H1 (cell line): Measurements from ENCODE around the gene RGCC. TPM values are rescaled to one million over a fixed set of nuclear protein-coding genes. Genes with fewer than 3 reads are reported as not detected.

Source experiments
- CTCF ChIA-PET: fragments of 300-600 bp; sonication (Branson Sonifier 250); formaldehyde crosslinking; loops from one replicate; lab custom pipeline; 2021; ENCODE audit not compliant: partially characterized antibody; lab: Charles Lee
- POLR2A ChIA-PET: fragments of 300-600 bp; sonication (Branson Sonifier 250); formaldehyde crosslinking; loops from one replicate; lab custom pipeline; 2021; ENCODE audit warnings: inconsistent platforms; ENCODE audit not compliant: partially characterized antibody; lab: Charles Lee
- DNase-seq, 2 experiments: peaks; one replicate each; pipeline versions ENCODE4 v3.0.0 to v3.0.0-alpha.2; 2010 to 2022; ENCODE audit warnings: low spot score in 2 of 2, low read depth in 1 of 2, mixed read lengths in 1 of 2
- FAIRE-seq: peaks from 2 replicates; lab custom pipeline; 2011; peaks lifted over from hg19 to GRCh38; lab: Jason Lieb, UNC
- H2AFZ ChIP-seq: 2 replicates; pipeline ENCODE4 v1.8.1; 2012; ENCODE audit warnings: low read length, inconsistent platforms
- H2AK5ac ChIP-seq: 2 replicates; pipeline ENCODE4 v1.6.1; 2013; ENCODE audit warnings: low read depth, low read length
- H2BK120ac ChIP-seq: replicated peaks from 2 replicates; pipeline ENCODE3; 2013; ENCODE audit warnings: low read depth, low read length, inconsistent platforms
- H2BK12ac ChIP-seq: 2 replicates; pipeline ENCODE4 v1.6.1; 2013; ENCODE audit warnings: low read depth, low read length
- H2BK15ac ChIP-seq: 2 replicates; pipeline ENCODE4 v1.6.1; 2013; ENCODE audit warnings: low read length
- H2BK20ac ChIP-seq: 2 replicates; pipeline ENCODE4 v1.6.1; 2013; ENCODE audit warnings: low read length
- H2BK5ac ChIP-seq: 2 replicates; pipeline ENCODE4 v1.6.1; 2013; ENCODE audit warnings: low read depth, low read length
- H3K14ac ChIP-seq: 2 replicates; pipeline ENCODE4 v1.6.1; 2013; ENCODE audit warnings: inconsistent platforms; ENCODE audit not compliant: insufficient read length
- H3K18ac ChIP-seq: 2 replicates; pipeline ENCODE4 v1.6.1; 2013; ENCODE audit warnings: low read length; ENCODE audit errors: extremely low read depth
- H3K23ac ChIP-seq: 2 replicates; pipeline ENCODE4 v1.6.1; 2013; ENCODE audit warnings: inconsistent platforms; ENCODE audit not compliant: insufficient read length
- H3K23me2 ChIP-seq: 2 replicates; pipeline ENCODE4 v1.6.1; 2013; ENCODE audit warnings: low read depth, low read length
- H3K27ac ChIP-seq: 2 replicates; pipeline ENCODE4 v1.6.1; 2011; ENCODE audit warnings: low read depth, low read length, inconsistent platforms
- H3K27me3 ChIP-seq, 4 experiments: replicated peaks in 1 of 4; 1 replicate in 1 of 4; 2 replicates in 3 of 4; pipeline versions ENCODE4 v1.6.1 to v1.8.1; 2011 to 2013; ENCODE audit warnings: low read length in 3 of 4, mild to moderate bottlenecking in 3 of 4, inconsistent platforms in 2 of 4, mixed read lengths in 2 of 4, moderate library complexity in 1 of 4; ENCODE audit not compliant: control insufficient read depth in 3 of 4, insufficient read depth in 3 of 4; ENCODE audit errors: extremely low read depth in 1 of 4
- H3K36me3 ChIP-seq, 4 experiments: 2 replicates each; pipeline versions ENCODE4 v1.6.1 to v1.8.1; 2011 to 2013; ENCODE audit warnings: mild to moderate bottlenecking in 4 of 4, low read length in 3 of 4, moderate library complexity in 2 of 4, control low read depth in 1 of 4, inconsistent platforms in 1 of 4; ENCODE audit not compliant: insufficient read depth in 4 of 4, control insufficient read depth in 2 of 4
- H3K4ac ChIP-seq: replicated peaks from 2 replicates; pipeline ENCODE3; 2013; ENCODE audit warnings: low read length, low read depth, mixed read lengths, inconsistent platforms; ENCODE audit not compliant: insufficient read length
- H3K4me1 ChIP-seq, 4 experiments: replicated peaks in 1 of 4; 1 replicate in 1 of 4; 2 replicates in 3 of 4; pipeline versions ENCODE4 v1.6.1 to v1.8.1; 2011 to 2013; ENCODE audit warnings: low read length in 3 of 4, inconsistent platforms in 2 of 4, mixed read lengths in 1 of 4; ENCODE audit not compliant: insufficient read depth in 4 of 4, control insufficient read depth in 3 of 4
- H3K4me2 ChIP-seq, 2 experiments: 2 replicates each; pipeline versions ENCODE4 v1.6.1 to v1.8.1; 2011 to 2013; ENCODE audit warnings: low read depth in 2 of 2, low read length in 2 of 2, control low read depth in 1 of 2, inconsistent platforms in 1 of 2, mild to moderate bottlenecking in 1 of 2; ENCODE audit not compliant: insufficient read depth in 1 of 2
- H3K4me3 ChIP-seq, 4 experiments: fragments of 200-600, 300-600 bp in 1 of 4; sonication (generic), shearing (Covaris generic), sonication (Bioruptor Twin) in 1 of 4; 2 replicates each; pipeline versions ENCODE4 v1.5.1 to v1.8.1; 2011 to 2016; ENCODE audit warnings: low read length in 4 of 4, low read depth in 3 of 4, control low read depth in 2 of 4, inconsistent platforms in 2 of 4, mild to moderate bottlenecking in 2 of 4, mixed read lengths in 1 of 4, moderate library complexity in 1 of 4; ENCODE audit not compliant: insufficient read depth in 2 of 4; ENCODE audit errors: extremely low read depth in 1 of 4
- H3K56ac ChIP-seq: replicated peaks from 2 replicates; pipeline ENCODE3; 2013; ENCODE audit warnings: low read depth, mild to moderate bottlenecking, mixed read lengths, low read length, inconsistent platforms; ENCODE audit not compliant: insufficient read length
- H3K79me1 ChIP-seq: 2 replicates; pipeline ENCODE4 v1.6.1; 2013; ENCODE audit warnings: low read depth, low read length, control low read depth
- H3K79me2 ChIP-seq, 2 experiments: 2 replicates each; pipeline versions ENCODE4 v1.6.1 to v1.8.1; 2012 to 2013; ENCODE audit warnings: low read length in 2 of 2, mild to moderate bottlenecking in 2 of 2, inconsistent platforms in 1 of 2; ENCODE audit not compliant: insufficient read depth in 2 of 2, control insufficient read depth in 1 of 2
- H3K9ac ChIP-seq, 4 experiments: replicated peaks in 1 of 4; 1 replicate in 1 of 4; 2 replicates in 3 of 4; pipeline versions ENCODE4 v1.6.1 to v1.8.1; 2011 to 2013; ENCODE audit warnings: low read depth in 3 of 4, low read length in 3 of 4, control low read depth in 2 of 4, mild to moderate bottlenecking in 2 of 4, moderate library complexity in 2 of 4, inconsistent platforms in 1 of 4; ENCODE audit errors: extremely low read depth in 1 of 4
- H3K9me3 ChIP-seq, 2 experiments: 2 replicates each; pipeline versions ENCODE4 v1.6.1 to v1.8.1; 2012 to 2013; ENCODE audit warnings: mild to moderate bottlenecking in 2 of 2, moderate library complexity in 2 of 2, control low read depth in 1 of 2, inconsistent platforms in 1 of 2, low read depth in 1 of 2, low read length in 1 of 2, mixed read lengths in 1 of 2; ENCODE audit not compliant: insufficient read depth in 2 of 2
- H4K20me1 ChIP-seq, 2 experiments: replicated peaks in 1 of 2; 2 replicates each; pipeline versions ENCODE3 to v1.8.1; 2011 to 2013; ENCODE audit warnings: inconsistent platforms in 2 of 2, low read length in 2 of 2, mild to moderate bottlenecking in 1 of 2; ENCODE audit not compliant: insufficient read depth in 2 of 2, control insufficient read depth in 1 of 2
- H4K5ac ChIP-seq: 2 replicates; pipeline ENCODE4 v1.6.1; 2013; ENCODE audit warnings: low read length, low read depth, mixed read lengths, inconsistent platforms; ENCODE audit not compliant: insufficient read length
- H4K8ac ChIP-seq: 2 replicates; pipeline ENCODE4 v1.8.0; 2013; ENCODE audit warnings: mild to moderate bottlenecking, moderate library complexity, low read length, inconsistent platforms; ENCODE audit not compliant: insufficient read depth; ENCODE audit errors: extremely low read depth
- H4K91ac ChIP-seq: replicated peaks from 2 replicates; pipeline ENCODE3; 2013; ENCODE audit warnings: low read length, mixed read lengths, inconsistent platforms; ENCODE audit not compliant: insufficient read length
- NANOG ChIP-seq: IDR thresholded peaks from 2 replicates; pipeline ENCODE4 v1.6.1; 2011; ENCODE audit warnings: low read length, low read depth, mild to moderate bottlenecking, inconsistent platforms; ENCODE audit not compliant: insufficient read depth, poor library complexity, severe bottlenecking
- WGBS, 2 experiments: shearing (Covaris generic) in 1 of 2; methylation state at CpG; one replicate each; pipeline versions ENCODE4 v1.1.6 to v1.1.7; 2013 to 2015; ENCODE audit warnings: low lambda C conversion rate in 2 of 2, mixed read lengths in 2 of 2, inconsistent platforms in 1 of 2, low coverage in 1 of 2, missing lambda C conversion rate in 1 of 2; ENCODE audit not compliant: insufficient replicate concordance in 2 of 2, insufficient coverage in 1 of 2, insufficient read length in 1 of 2; ENCODE audit errors: extremely low coverage in 1 of 2, missing lambda C conversion rate in 1 of 2; 5-methylcytosine and 5-hydroxymethylcytosine counted together
- polyA plus RNA-seq, 7 experiments: library from polyadenylated mRNA; depleted of rRNA in 3 of 7; stranded (reverse) in 5 of 7; unstranded in 2 of 7; fragments of >200 nt in 5 of 7; fragments of 200-250 nt in 2 of 7; gene quantifications; 1 replicate in 5 of 7; 2 replicates in 1 of 7; 4 replicates in 1 of 7; pipeline versions ENCODE4 v1.2.1 to v1.2.3, GENCODE V29; 2011 to 2013; ENCODE audit warnings: missing spikeins in 2 of 7, mixed read lengths in 2 of 7
- total RNA-seq: library from RNA; stranded (reverse); fragmentation: NEBNext Ultra II Directional; extraction: Animal tissue kit (Norgen Biotek cat#: 25700); gene quantifications from 2 replicates; pipeline ENCODE4 v1.2.1, GENCODE V29; 2021
- TF ChIP-seq, protein P1 (sequence below), 3 experiments: IDR thresholded peaks; 1 replicate in 2 of 3; 2 replicates in 1 of 3; pipeline versions ENCODE4 v1.5.1 to v1.6.1; 2011; ENCODE audit warnings: low read length in 3 of 3, mild to moderate bottlenecking in 3 of 3, inconsistent platforms in 2 of 3, low read depth in 1 of 3, moderate library complexity in 1 of 3; ENCODE audit not compliant: insufficient read depth in 1 of 3; ENCODE audit errors: control extremely low read depth in 1 of 3

The RGCC gene
- total and polyA plus RNA-seq, 2 of the 8 experiments (the other 6 are each of a cell fraction or from before 2014, with no cell fraction given): 0.41 TPM; not detected in 1

DNA sequence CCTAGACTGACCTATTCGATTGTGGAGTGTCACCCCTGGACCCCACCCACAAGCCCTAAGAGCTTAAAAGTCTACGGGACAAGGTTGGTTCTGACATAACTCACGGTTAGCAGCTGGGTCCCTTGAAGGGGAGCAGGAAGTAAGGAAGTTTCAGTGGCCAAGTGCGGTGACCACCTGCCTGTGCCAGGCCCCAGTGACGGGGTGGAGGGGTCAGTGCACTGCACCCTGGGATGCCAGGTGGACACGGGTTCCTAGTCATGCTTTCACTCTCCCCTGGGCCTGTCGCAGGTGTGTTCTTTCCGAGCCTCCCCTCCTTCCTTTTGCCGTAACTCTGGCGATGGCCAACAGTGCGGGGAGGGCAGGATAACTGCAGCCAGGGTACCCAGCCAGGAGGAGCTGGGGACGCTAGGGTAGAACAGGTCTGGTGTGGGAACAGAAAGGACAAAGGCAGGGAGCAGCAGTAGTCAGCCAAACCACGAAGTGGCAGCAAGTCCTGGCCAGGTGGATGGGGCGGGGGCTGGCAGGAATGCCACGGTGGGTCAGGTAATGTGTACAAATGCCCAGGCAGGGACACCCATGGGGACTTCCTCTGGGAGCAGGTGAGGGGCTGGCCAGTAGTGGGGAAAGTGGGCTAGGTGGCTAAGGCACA lies 58.3 kb downstream of the RGCC start:
- Histone ChIP-seq H3K27me3 (no peaks in the 10 kb centered on the region), H2BK120ac (no peak overlapping the region), H2AFZ (0 out of 2 replicates have a peak overlapping the region, but pooled peaks have one; percentile 9), H4K5ac (no peak overlapping the region), H2BK20ac (no peak overlapping the region), H3K4me1 (no peaks in the 10 kb centered on the region), H4K91ac (no peak overlapping the region), H4K20me1 (no peaks in the 10 kb centered on the region), H2BK5ac (no peak overlapping the region), H3K56ac (no peak overlapping the region), H4K8ac (peak overlapping the region; percentile 17; the same call in 1 of the 2 replicates), H3K79me2 (no peaks in the 10 kb centered on the region), H3K79me1 (no peaks in the 10 kb centered on the region), H3K18ac (no peak overlapping the region), H2AK5ac (no peak overlapping the region), H2BK12ac (no peak overlapping the region), H3K36me3 (no peaks in the 10 kb centered on the region; a peak in 1 of 8 replicates), H3K9me3 (no peaks in the 10 kb centered on the region), H3K9ac (no peak overlapping the region), H2BK15ac (no peak overlapping the region), H3K27ac (no peak overlapping the region), H3K4ac (no peak overlapping the region), H3K4me3 (no peak overlapping the region), H3K14ac (no peak overlapping the region), H3K23ac (no peak overlapping the region), H3K23me2 (no peaks in the 10 kb centered on the region), H3K4me2 (no peak overlapping the region)
- ChIA-PET CTCF (interaction anchor here (1.1 to 1.3 kb wide), 2 partner anchors 56 to 81 kb away, joined by 3 to 4 read pairs; no protein-coding TSS in a partner anchor), POLR2A (no interaction called here)
- DNase-seq (no peak), FAIRE-seq (no peak)
- TF ChIP-seq NANOG: no peak
- TF ChIP-seq, protein P1, sequence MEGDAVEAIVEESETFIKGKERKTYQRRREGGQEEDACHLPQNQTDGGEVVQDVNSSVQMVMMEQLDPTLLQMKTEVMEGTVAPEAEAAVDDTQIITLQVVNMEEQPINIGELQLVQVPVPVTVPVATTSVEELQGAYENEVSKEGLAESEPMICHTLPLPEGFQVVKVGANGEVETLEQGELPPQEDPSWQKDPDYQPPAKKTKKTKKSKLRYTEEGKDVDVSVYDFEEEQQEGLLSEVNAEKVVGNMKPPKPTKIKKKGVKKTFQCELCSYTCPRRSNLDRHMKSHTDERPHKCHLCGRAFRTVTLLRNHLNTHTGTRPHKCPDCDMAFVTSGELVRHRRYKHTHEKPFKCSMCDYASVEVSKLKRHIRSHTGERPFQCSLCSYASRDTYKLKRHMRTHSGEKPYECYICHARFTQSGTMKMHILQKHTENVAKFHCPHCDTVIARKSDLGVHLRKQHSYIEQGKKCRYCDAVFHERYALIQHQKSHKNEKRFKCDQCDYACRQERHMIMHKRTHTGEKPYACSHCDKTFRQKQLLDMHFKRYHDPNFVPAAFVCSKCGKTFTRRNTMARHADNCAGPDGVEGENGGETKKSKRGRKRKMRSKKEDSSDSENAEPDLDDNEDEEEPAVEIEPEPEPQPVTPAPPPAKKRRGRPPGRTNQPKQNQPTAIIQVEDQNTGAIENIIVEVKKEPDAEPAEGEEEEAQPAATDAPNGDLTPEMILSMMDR (IDR thresholded peaks at IDR 0.05; ENCODE audit: control extremely low read depth in 1 of 3, insufficient read depth in 1 of 3, low read depth in 1 of 3, low read length in 3 of 3): no peak
- WGBS, 2 experiments: 89% methylated on average over 13 of the region's 15 CpGs; no CpG with 5 or more reads in 1 of the 2 experiments
